Neuronal stem cell (in vitro differentiated cells): ENCODE data around the gene ATP8B3.

Source experiments
- DNase-seq: peaks from one replicate; pipeline ENCODE4 v3.0.0-alpha.2; 2013; ENCODE audit warnings: low spot score
- H2AFZ ChIP-seq: one replicate; pipeline ENCODE4 v1.6.1; 2013; ENCODE audit warnings: mild to moderate bottlenecking, low read length, inconsistent platforms
- H2AK5ac ChIP-seq: 2 replicates; pipeline ENCODE4 v1.6.1; 2013; ENCODE audit warnings: low read depth, mild to moderate bottlenecking, inconsistent platforms, low read length, moderate library complexity, mixed read lengths
- H2BK120ac ChIP-seq: 2 replicates; pipeline ENCODE4 v1.6.1; 2013; ENCODE audit warnings: low read depth, mild to moderate bottlenecking, inconsistent platforms, low read length, moderate library complexity, mixed read lengths
- H2BK12ac ChIP-seq: one replicate; pipeline ENCODE4 v1.6.1; 2013; ENCODE audit warnings: low read length, inconsistent platforms
- H2BK15ac ChIP-seq: 2 replicates; pipeline ENCODE4 v1.6.1; 2013; ENCODE audit warnings: mild to moderate bottlenecking, low read length, inconsistent platforms, mixed read lengths
- H2BK5ac ChIP-seq: one replicate; pipeline ENCODE4 v1.6.1; 2013; ENCODE audit warnings: inconsistent platforms, mild to moderate bottlenecking, low read length, moderate library complexity
- H3K14ac ChIP-seq: one replicate; pipeline ENCODE4 v1.6.1; 2013; ENCODE audit warnings: low read length, inconsistent platforms
- H3K18ac ChIP-seq: 2 replicates; pipeline ENCODE4 v1.6.1; 2013; ENCODE audit warnings: low read length, inconsistent platforms
- H3K23ac ChIP-seq: 2 replicates; pipeline ENCODE4 v1.6.1; 2013; ENCODE audit warnings: low read depth, mild to moderate bottlenecking, mixed read lengths, low read length, inconsistent platforms; ENCODE audit not compliant: poor library complexity
- H3K27ac ChIP-seq: replicated peaks from 3 replicates; pipeline ENCODE4 v1.5.1; 2013; ENCODE audit warnings: low read length, inconsistent platforms
- H3K27me3 ChIP-seq, 3 experiments: 2 replicates each; pipeline ENCODE4 v1.6.1; 2013; ENCODE audit warnings: low read length in 3 of 3, mild to moderate bottlenecking in 2 of 3, inconsistent platforms in 1 of 3, low read depth in 1 of 3, mixed read lengths in 1 of 3, moderate library complexity in 1 of 3; ENCODE audit not compliant: control insufficient read depth in 3 of 3, insufficient read depth in 3 of 3
- H3K36me3 ChIP-seq, 2 donors: replicated peaks in 1 of 2; 2 replicates each; pipeline ENCODE4 v1.6.1; 2013; ENCODE audit warnings: low read length in 2 of 2; ENCODE audit not compliant: control insufficient read depth in 2 of 2, insufficient read depth in 2 of 2
- H3K4ac ChIP-seq: 2 replicates; pipeline ENCODE4 v1.6.1; 2013; ENCODE audit warnings: inconsistent platforms, mild to moderate bottlenecking, low read length, moderate library complexity
- H3K4me1 ChIP-seq, 2 donors: 1 replicate in 1 of 2; 2 replicates in 1 of 2; pipeline ENCODE4 v1.6.1; 2013; ENCODE audit warnings: low read length in 2 of 2, low read depth in 1 of 2; ENCODE audit not compliant: control insufficient read depth in 2 of 2, insufficient read depth in 1 of 2
- H3K4me2 ChIP-seq: one replicate; pipeline ENCODE4 v1.6.1; 2013; ENCODE audit warnings: mild to moderate bottlenecking, low read length, inconsistent platforms; ENCODE audit not compliant: insufficient read depth, poor library complexity, severe bottlenecking
- H3K4me3 ChIP-seq, 2 donors: 2 replicates each; pipeline ENCODE4 v1.5.1; 2013; ENCODE audit warnings: low read length in 2 of 2, mild to moderate bottlenecking in 2 of 2, inconsistent platforms in 1 of 2, moderate library complexity in 1 of 2
- H3K79me1 ChIP-seq: one replicate; pipeline ENCODE4 v1.6.1; 2013; ENCODE audit warnings: low read depth, mild to moderate bottlenecking, inconsistent platforms, low read length, moderate library complexity
- H3K9ac ChIP-seq: one replicate; pipeline ENCODE4 v1.6.1; 2013; ENCODE audit warnings: mild to moderate bottlenecking, low read depth, low read length, inconsistent platforms; ENCODE audit not compliant: poor library complexity
- H3K9me3 ChIP-seq, 2 donors: replicated peaks in 1 of 2; 2 replicates each; pipeline versions ENCODE3 to v1.6.1; 2013; ENCODE audit warnings: low read length in 2 of 2, mild to moderate bottlenecking in 2 of 2, inconsistent platforms in 1 of 2, low read depth in 1 of 2, mixed read lengths in 1 of 2, moderate library complexity in 1 of 2; ENCODE audit not compliant: control insufficient read depth in 2 of 2, insufficient read depth in 1 of 2
- H4K8ac ChIP-seq: one replicate; pipeline ENCODE4 v1.6.1; 2013; ENCODE audit warnings: low read depth, mild to moderate bottlenecking, inconsistent platforms, low read length, moderate library complexity
- H4K91ac ChIP-seq: one replicate; pipeline ENCODE4 v1.6.1; 2013; ENCODE audit warnings: low read length, low read depth, mild to moderate bottlenecking, inconsistent platforms; ENCODE audit not compliant: poor library complexity
- WGBS, 2 donors: extraction: QIAGEN DNeasy Blood & Tissue Kit; methylation state at CpG; one replicate each; pipeline ENCODE4 v1.1.7; 2013; ENCODE audit warnings: missing lambda C conversion rate in 2 of 2, mixed read lengths in 1 of 2; ENCODE audit not compliant: insufficient read length in 2 of 2, insufficient replicate concordance in 1 of 2; ENCODE audit errors: extremely low coverage in 2 of 2; 5-methylcytosine and 5-hydroxymethylcytosine counted together

Gene ATP8B3

DNA sequence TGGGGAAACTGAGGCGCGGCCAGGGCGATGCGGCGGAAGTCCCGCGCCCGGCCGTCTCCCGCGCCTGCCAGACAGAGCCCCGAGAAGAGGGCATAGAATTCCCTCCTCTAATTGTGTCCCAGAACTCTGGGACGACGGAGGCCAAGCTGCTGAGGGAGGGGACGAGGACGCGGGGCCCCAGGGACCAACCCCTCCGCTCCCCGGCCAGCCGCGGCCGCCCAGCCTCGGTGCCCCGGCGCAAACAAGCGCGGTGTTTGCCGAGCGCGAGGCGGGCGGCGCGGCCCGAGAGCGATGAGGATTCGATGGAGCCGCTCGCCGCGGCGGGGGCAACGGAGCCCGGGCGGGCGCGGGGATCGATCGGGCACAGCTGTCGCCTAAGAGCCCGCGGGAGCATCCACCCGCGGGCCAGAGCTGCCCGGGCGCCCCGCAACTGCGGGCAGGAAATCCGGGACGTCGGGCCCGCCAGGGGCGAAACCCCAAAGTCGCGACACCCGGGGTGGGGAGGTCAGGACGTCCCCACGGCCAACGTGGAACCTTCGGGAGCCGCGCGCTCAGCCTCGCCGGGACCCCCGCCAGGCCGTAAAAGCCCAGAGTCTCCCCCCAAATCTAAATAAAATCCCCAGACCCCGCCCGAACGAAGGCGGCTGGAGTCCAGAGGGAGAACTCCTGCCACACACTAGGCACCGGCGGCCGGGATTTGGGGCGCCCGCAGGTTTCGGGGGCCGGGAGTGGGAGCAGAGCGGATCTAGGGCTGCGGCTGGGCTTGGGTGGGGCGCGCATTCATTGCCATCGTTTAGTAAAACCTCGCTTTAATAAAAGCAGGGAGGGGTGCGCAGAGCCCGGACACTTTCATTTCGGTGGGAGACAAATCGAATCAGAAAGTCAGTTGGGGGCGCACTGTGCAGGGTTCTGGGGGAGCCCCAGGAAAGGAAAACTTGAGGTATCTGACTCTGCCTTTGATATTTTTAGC lies 62.4 kb downstream of the ATP8B3 start:
- no peak overlapping the region for H3K4me3 ChIP-seq
- peaks cover 16 to 17% of the 10 kb centered on the region in 2 donors for H3K4me1 ChIP-seq

DNA sequence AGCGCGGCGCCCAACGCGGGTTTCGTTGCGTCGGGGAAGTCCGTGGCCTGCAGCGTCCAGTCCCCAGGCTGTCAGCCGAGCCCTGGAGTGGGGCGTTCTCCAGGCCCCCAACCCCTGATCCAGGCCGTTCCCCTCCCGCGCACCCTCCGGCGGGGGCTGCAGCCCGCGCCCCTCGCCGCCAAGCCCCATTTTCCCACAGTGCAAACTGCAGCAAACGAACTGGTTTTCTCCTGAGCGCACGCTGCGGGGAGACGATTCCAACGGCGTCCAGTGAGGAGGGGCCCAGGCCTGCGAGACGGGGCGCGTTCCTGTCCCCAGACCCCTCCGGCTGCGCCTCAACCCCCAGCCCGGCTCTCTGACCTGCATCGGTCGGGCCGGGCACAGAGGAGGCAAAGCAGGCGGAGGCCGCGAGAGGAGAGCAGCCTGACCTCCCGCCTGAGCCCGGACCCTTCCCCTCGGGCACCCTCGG lies 63.2 kb downstream of the ATP8B3 start:
- no peak overlapping the region for H4K91ac ChIP-seq
- H3K36me3 ChIP-seq: no peaks in the 10 kb centered on the region
- no CpG with 5 or more reads among the region's 45 CpGs for WGBS, 2 donors
- no peak for DNase-seq
- no peak overlapping the region for H3K9ac ChIP-seq
- peak overlapping the region; percentile 81 for H2AK5ac ChIP-seq
- peak overlapping the region; percentile 92 for H3K18ac ChIP-seq
- H2BK12ac ChIP-seq: peak overlapping the region; percentile 41
- no peak overlapping the region for H3K4ac ChIP-seq
- H3K27me3 ChIP-seq: peaks cover 59 to 91% (median 88%) of the 10 kb centered on the region in 3 experiments
- peak overlapping the region; percentile 35 for H2AFZ ChIP-seq
- H3K14ac ChIP-seq: no peak overlapping the region
- H3K4me2 ChIP-seq: no peak overlapping the region
- H3K4me1 ChIP-seq: peaks cover 15 to 18% of the 10 kb centered on the region in 2 donors
- H3K4me3 ChIP-seq: no peak overlapping the region
- H2BK120ac ChIP-seq: no peak overlapping the region
- H2BK15ac ChIP-seq: peak overlapping the region; percentile 75
- peak overlapping the region; percentile 89 for H3K23ac ChIP-seq
- H4K8ac ChIP-seq: no peak overlapping the region
- no peaks in the 10 kb centered on the region for H3K9me3 ChIP-seq
- H3K79me1 ChIP-seq: no peaks in the 10 kb centered on the region
- H3K27ac ChIP-seq: no peak overlapping the region
- peak overlapping the region; percentile 24 for H2BK5ac ChIP-seq

More for the DNA sequence above, 62.4 kb downstream of the ATP8B3 start:
- no peaks in the 10 kb centered on the region for H3K36me3 ChIP-seq
- H2BK12ac ChIP-seq: peak overlapping the region; percentile 41
- no peak for DNase-seq
- H3K9ac ChIP-seq: no peak overlapping the region
- no peak overlapping the region for H4K8ac ChIP-seq
- H2BK15ac ChIP-seq: peak overlapping the region; percentile 75
- no peak overlapping the region for H4K91ac ChIP-seq
- H3K4me2 ChIP-seq: no peak overlapping the region
- WGBS, 2 donors: no CpG with 5 or more reads among the region's 99 CpGs
- peak overlapping the region; percentile 24 for H2BK5ac ChIP-seq
- H2AFZ ChIP-seq: peak overlapping the region; percentile 64
- no peak overlapping the region for H3K27ac ChIP-seq
- H2BK120ac ChIP-seq: no peak overlapping the region
- H3K79me1 ChIP-seq: no peaks in the 10 kb centered on the region
- no peaks in the 10 kb centered on the region for H3K9me3 ChIP-seq
- H3K27me3 ChIP-seq: peaks cover 67 to 95% (median 93%) of the 10 kb centered on the region in 3 experiments
- H3K14ac ChIP-seq: peak overlapping the region; percentile 38
- H3K4ac ChIP-seq: no peak overlapping the region
- peak overlapping the region; percentile 55 for H3K23ac ChIP-seq
- H3K18ac ChIP-seq: peak overlapping the region; percentile 92
- H2AK5ac ChIP-seq: peak overlapping the region; percentile 81

DNA sequence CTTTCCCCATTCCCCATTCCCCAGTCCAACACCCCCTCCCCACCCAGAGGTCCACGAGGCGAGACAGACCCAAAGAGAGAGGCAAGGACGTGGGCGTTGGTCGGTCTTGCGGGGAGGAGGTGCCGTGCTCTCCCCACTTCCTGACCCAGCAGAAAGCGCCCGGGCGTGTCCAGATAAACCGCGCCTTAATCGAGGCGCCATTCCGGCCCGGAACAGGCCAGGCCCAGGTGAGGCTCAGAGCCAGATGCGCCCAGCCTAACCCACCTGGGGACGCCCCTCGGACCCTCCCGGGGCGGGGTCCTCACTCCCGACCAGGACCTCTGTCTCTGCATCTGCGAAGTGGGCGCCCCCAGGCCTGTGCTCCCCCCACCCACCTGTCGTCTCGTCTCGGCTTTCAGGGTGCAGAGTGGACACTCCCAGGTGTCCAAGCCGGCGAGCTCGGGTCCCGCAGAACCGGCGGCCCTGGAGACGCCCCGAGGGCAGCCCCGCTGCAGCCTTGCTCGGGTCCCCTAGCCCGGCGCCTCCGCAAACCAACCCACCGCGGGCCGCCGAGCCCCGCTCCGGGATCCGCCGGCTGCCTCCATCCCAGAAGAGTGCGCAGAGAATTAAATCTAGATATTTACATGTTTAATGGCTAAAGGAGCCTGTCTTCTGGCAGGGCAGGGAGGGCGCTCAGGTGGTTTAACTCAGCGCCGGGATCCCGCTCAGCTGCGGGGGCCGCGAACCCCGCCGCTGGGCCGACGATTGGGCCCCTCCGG lies 63.8 kb downstream of the ATP8B3 start:
- H2AFZ ChIP-seq: no peak overlapping the region
- H3K14ac ChIP-seq: peak overlapping the region; percentile 33
- no peaks in the 10 kb centered on the region for H3K9me3 ChIP-seq
- peak overlapping the region; percentile 53 for H2BK12ac ChIP-seq
- H3K27ac ChIP-seq: no peak overlapping the region
- no peaks in the 10 kb centered on the region for H3K79me1 ChIP-seq
- H3K4ac ChIP-seq: no peak overlapping the region
- no peak overlapping the region for H4K91ac ChIP-seq
- DNase-seq: no peak
- no peak overlapping the region for H3K4me3 ChIP-seq
- peaks cover 15 to 18% of the 10 kb centered on the region in 2 donors for H3K4me1 ChIP-seq
- peak overlapping the region; percentile 79 for H3K18ac ChIP-seq
- no peak overlapping the region for H2BK120ac ChIP-seq
- no CpG with 5 or more reads among the region's 61 CpGs for WGBS, 2 donors
- H3K36me3 ChIP-seq: no peaks in the 10 kb centered on the region
- peak overlapping the region; percentile 53 for H3K23ac ChIP-seq
- H3K27me3 ChIP-seq: peaks cover 57 to 86% (median 82%) of the 10 kb centered on the region in 3 experiments
- H2AK5ac ChIP-seq: peak overlapping the region; percentile 91
- H4K8ac ChIP-seq: no peak overlapping the region
- H2BK5ac ChIP-seq: peak overlapping the region; percentile 24
- peak overlapping the region; percentile 19 for H3K4me2 ChIP-seq
- no peak overlapping the region for H3K9ac ChIP-seq
- no peak overlapping the region for H2BK15ac ChIP-seq
